ENCODE measurements around the gene SLC9A5. TPM values are rescaled to one million over a fixed set of nuclear protein-coding genes. Genes with fewer than 3 reads are reported as not detected.

The SLC9A5 gene
- total RNA-seq, 1 donor from 2014 or later = 4.4 TPM

DNA sequence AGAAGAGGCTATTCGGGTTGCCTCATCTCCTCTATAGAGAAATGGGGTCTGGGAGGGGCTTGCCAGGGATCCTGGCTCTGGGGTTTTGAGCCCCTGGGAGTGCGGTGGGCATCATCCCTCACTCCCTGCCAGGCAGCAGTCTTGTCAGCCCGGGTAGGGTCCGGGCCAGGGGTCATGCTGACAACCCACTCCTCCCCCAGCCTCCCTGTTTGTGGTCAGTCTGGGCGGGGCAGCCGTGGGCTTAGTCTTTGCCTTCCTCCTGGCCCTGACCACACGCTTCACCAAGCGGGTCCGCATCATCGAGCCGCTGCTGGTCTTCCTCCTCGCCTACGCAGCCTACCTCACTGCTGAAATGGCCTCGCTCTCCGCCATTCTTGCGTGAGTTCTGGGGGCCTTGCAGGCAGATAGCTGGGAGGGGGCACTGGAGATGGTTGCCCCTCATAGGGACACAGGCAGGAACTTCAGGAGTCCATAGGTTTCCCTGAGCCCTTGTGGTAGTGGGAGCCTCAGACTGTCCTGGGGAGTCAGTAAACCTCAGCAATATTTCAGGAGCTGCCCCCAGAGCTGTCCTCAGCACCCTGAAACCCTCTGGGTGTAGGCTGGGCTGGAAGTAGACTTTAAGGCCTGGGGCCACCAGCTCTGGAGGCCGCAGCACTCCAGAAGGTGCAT lies 6.9 kb downstream of the SLC9A5 start:
- no peak overlapping the region for H3K27ac Mint-ChIP-seq
- H3K36me3 Mint-ChIP-seq = no peaks in the 10 kb centered on the region
- DNase-seq (ENCODE audit: extremely low spot score, unreplicated experiment) = no peak
- H3K4me3 Mint-ChIP-seq = no peak overlapping the region
- no peaks in the 10 kb centered on the region for H3K9me3 Mint-ChIP-seq
- peaks cover 5% of the 10 kb centered on the region for H3K4me1 Mint-ChIP-seq (ENCODE audit: unreplicated experiment)
- TF ChIP-seq, protein P1, sequence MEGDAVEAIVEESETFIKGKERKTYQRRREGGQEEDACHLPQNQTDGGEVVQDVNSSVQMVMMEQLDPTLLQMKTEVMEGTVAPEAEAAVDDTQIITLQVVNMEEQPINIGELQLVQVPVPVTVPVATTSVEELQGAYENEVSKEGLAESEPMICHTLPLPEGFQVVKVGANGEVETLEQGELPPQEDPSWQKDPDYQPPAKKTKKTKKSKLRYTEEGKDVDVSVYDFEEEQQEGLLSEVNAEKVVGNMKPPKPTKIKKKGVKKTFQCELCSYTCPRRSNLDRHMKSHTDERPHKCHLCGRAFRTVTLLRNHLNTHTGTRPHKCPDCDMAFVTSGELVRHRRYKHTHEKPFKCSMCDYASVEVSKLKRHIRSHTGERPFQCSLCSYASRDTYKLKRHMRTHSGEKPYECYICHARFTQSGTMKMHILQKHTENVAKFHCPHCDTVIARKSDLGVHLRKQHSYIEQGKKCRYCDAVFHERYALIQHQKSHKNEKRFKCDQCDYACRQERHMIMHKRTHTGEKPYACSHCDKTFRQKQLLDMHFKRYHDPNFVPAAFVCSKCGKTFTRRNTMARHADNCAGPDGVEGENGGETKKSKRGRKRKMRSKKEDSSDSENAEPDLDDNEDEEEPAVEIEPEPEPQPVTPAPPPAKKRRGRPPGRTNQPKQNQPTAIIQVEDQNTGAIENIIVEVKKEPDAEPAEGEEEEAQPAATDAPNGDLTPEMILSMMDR (conservative IDR thresholded peaks at IDR 0.05) = no peak
- peaks cover 21% of the 10 kb centered on the region for H3K27me3 Mint-ChIP-seq

DNA sequence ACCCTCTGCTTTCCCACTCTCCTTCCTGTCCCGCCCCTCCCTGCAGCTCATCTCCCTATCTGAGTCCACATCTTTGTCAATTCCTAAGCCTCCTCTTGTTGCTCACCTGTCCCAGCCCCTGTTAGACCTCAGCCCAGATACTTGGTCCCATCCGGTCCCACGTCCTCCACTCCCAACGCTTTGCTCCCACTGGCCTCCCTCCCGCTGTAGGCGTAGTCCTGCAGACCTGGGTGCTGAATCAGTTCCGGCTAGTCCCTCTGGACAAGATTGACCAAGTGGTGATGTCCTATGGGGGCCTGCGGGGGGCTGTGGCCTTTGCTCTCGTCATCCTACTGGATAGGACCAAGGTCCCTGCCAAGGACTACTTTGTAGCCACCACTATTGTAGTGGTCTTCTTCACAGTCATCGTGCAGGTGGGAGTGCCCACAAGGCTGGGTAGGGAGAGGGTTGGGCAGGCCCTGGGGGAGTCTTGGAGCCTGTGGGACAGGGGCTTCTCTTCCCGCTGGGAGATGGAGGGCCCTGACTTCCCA lies 8.0 kb downstream of the SLC9A5 start:
- Mint-ChIP-seq H3K4me3 (no peak overlapping the region), H3K27ac (no peak overlapping the region), H3K27me3 (peaks cover 13% of the 10 kb centered on the region), H3K9me3 (no peaks in the 10 kb centered on the region), H3K36me3 (no peaks in the 10 kb centered on the region), H3K4me1 (ENCODE audit: unreplicated experiment) (peaks cover 9% of the 10 kb centered on the region)
- no peak for DNase-seq (ENCODE audit: extremely low spot score, unreplicated experiment)
- TF ChIP-seq, protein P1 (conservative IDR thresholded peaks at IDR 0.05) = no peak

DNA sequence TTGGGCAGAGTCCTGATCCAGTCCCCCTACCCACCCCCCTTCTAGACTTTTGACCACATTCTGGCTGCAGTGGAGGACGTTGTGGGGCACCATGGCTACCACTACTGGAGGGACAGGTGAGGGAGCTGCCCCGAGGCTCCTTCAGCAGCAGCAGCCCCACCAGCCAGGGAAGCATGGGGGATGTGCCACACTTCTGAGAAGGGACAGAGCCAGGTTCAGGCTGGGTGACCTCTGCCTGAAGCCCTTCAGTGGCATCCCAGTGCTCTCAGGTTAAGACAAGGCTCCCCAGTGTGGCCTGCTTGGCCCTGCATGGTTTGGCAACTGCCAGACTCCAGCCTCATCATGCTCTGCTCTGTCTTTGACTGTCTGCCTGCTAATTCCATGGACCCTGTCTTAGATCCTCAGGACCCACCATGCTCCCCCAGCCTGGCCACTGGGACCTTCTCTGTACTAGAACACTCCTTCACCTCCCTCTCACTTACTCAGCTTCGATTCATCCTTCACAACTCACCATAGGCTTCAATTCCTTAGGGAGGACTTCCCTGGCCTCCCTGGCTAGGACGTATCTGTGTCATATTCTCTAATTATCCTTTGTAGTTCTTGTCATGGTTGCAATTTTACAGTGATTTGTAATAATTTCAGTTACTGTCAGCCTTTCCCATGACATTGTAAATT lies 8.8 kb downstream of the SLC9A5 start:
- H3K9me3 Mint-ChIP-seq = no peaks in the 10 kb centered on the region
- DNase-seq (ENCODE audit: extremely low spot score, unreplicated experiment) = no peak
- no peaks in the 10 kb centered on the region for H3K36me3 Mint-ChIP-seq
- no peak overlapping the region for H3K4me3 Mint-ChIP-seq
- H3K27ac Mint-ChIP-seq = no peak overlapping the region
- peaks cover 10% of the 10 kb centered on the region for H3K27me3 Mint-ChIP-seq
- H3K4me1 Mint-ChIP-seq (ENCODE audit: unreplicated experiment) = peaks cover 9% of the 10 kb centered on the region
- TF ChIP-seq, protein P1 (conservative IDR thresholded peaks at IDR 0.05) = no peak

DNA sequence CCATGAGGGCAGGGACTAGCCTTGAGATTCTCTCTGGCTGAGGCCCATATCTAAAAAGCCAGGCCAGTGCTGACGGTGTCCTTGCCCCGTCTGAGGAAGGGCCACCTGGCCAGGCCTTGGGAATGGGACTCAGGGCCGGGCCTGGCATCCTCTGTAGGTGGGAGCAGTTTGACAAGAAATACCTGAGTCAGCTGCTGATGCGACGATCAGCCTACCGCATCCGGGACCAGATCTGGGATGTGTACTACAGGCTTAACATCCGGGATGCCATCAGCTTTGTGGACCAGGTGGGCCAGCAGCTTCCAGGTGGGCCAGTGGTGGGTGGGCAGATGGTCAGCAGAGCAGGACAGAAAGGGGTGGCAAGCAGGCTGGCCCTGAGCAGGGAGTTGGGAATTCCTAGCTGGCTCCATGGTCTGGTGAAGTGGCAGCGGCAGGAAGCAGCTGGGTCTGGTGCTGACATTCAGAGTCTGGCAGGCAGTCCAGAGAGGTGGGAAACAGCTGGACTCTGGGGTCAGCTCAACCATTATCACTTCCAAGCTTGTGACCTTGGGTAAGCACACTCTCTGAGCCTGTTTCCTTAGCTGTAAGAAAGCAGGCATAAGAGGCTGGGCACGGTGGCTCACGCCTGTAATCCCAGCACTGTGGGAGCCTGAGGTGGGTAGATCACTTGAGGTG lies 9.5 kb downstream of the SLC9A5 start:
- no peak overlapping the region for H3K4me3 Mint-ChIP-seq
- H3K36me3 Mint-ChIP-seq = no peaks in the 10 kb centered on the region
- no peak for DNase-seq (ENCODE audit: extremely low spot score, unreplicated experiment)

DNA sequence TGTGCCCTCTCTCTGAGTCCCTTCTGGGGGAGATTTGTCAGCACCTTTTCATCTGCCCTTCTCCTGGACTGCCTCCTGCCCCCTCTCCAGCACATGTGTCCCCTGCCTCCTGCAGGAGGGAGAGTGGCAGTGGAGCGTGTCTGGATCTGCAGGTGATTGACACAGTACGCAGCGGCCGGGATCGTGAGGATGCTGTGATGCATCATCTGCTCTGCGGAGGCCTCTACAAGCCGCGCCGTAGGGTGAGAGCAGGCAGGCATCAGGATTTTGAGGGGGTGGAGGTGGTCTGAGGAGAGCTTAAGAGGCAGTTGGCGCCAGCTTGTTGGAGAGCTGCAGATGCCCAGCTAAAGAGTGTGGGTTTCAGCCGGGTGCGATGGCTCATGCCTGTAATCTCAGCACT lies 10.9 kb downstream of the SLC9A5 start:
- Mint-ChIP-seq H3K4me3 (no peak overlapping the region), H3K27me3 (peaks cover 23% of the 10 kb centered on the region), H3K27ac (peak overlapping the region; percentile 36), H3K36me3 (no peaks in the 10 kb centered on the region), H3K9me3 (no peaks in the 10 kb centered on the region), H3K4me1 (ENCODE audit: unreplicated experiment) (peaks cover 9% of the 10 kb centered on the region)
- TF ChIP-seq, protein P1 (conservative IDR thresholded peaks at IDR 0.05) = no peak
- no peak for DNase-seq (ENCODE audit: extremely low spot score, unreplicated experiment)

More for the DNA sequence above, 9.5 kb downstream of the SLC9A5 start:
- peaks cover 9% of the 10 kb centered on the region for H3K4me1 Mint-ChIP-seq (ENCODE audit: unreplicated experiment)
- TF ChIP-seq, protein P1 (conservative IDR thresholded peaks at IDR 0.05) = no peak
- H3K27me3 Mint-ChIP-seq = peaks cover 16% of the 10 kb centered on the region
- H3K27ac Mint-ChIP-seq = no peak overlapping the region
- no peaks in the 10 kb centered on the region for H3K9me3 Mint-ChIP-seq
